Measurements from ENCODE around the gene ZBTB49.

GRCh38 chr4:4281787-4282186 lies 8.3 kb upstream of the ZBTB49 start:
- no peak for TF ChIP-seq SIN3A (IDR thresholded peaks at IDR 0.05; ENCODE audit: borderline replicate concordance, insufficient read depth, low read length)
- TF ChIP-seq TAF1 (IDR thresholded peaks at IDR 0.05; ENCODE audit: borderline replicate concordance, insufficient read depth, low read length), result no peak
- TF ChIP-seq REST (IDR thresholded peaks at IDR 0.05; ENCODE audit: insufficient read depth in 1 of 2, low read depth in 2 of 2, low read length in 2 of 2), result no peak
- TF ChIP-seq POLR2AphosphoS5 (IDR thresholded peaks at IDR 0.05; ENCODE audit: low read depth, low read length), result no peak
- no peak for TF ChIP-seq FOXP2 (optimal IDR thresholded peaks at IDR 0.05; ENCODE audit: borderline replicate concordance, extremely low read depth, extremely low read length, insufficient read depth)
